PC-9 (cell line): ENCODE data around the gene EEF2K. TPM values are rescaled to one million over a fixed set of nuclear protein-coding genes. Genes with fewer than 3 reads are reported as not detected.

ENCODE experiments used
- BruUV-seq: library from RNA; stranded (reverse); fragments of 400-500 nt; replicated peaks from 2 replicates; lab custom pipeline; 2021; lab: Mats Ljungman, UMichigan
- CTCF ChIA-PET: fragments of 300-600 bp; sonication (Branson Sonifier 250); formaldehyde crosslinking; loops from one replicate; lab custom pipeline; 2022; ENCODE audit warnings: antibody characterized with exemption; lab: Charles Lee
- POLR2A ChIA-PET: fragments of 300-600 bp; sonication (Branson Sonifier 250); formaldehyde crosslinking; loops from one replicate; lab custom pipeline; 2022; ENCODE audit warnings: antibody characterized with exemption; ENCODE audit not compliant: unreplicated experiment; lab: Charles Lee
- DNase-seq, 2 experiments: peaks; one replicate each; pipeline versions ENCODE4 v3.0.0 to v3.0.0-alpha.2; 2015 to 2022; ENCODE audit warnings: mixed read lengths in 1 of 2
- H2AFZ ChIP-seq: fragments of 200-600 bp; sonication (generic); 2 replicates; pipeline ENCODE4 v1.8.1; 2017; ENCODE audit warnings: antibody characterized with exemption
- H3F3A ChIP-seq: fragments of 200-600 bp; sonication (generic); 2 replicates; pipeline ENCODE4 v1.8.1; 2017; ENCODE audit warnings: antibody characterized with exemption, mild to moderate bottlenecking, low read depth; ENCODE audit not compliant: insufficient read depth
- H3K27ac ChIP-seq: fragments of 200-600 bp; sonication (generic); 2 replicates; pipeline ENCODE4 v1.6.1; 2016; ENCODE audit warnings: mixed run types
- H3K27me3 ChIP-seq: fragments of 200-600 bp; sonication (generic); 2 replicates; pipeline ENCODE4 v1.6.1; 2016; ENCODE audit warnings: low read depth, mixed run types; ENCODE audit not compliant: insufficient read depth
- H3K36me3 ChIP-seq: fragments of 200-600 bp; sonication (generic); 2 replicates; pipeline ENCODE4 v1.6.1; 2016; ENCODE audit warnings: low read depth, mixed run types
- H3K4me1 ChIP-seq: fragments of 200-600 bp; sonication (generic); replicated peaks from 2 replicates; pipeline ENCODE4 v1.6.1; 2016; ENCODE audit warnings: mixed run types; ENCODE audit not compliant: insufficient read depth
- H3K4me2 ChIP-seq: fragments of 200-600 bp; sonication (generic); 2 replicates; pipeline ENCODE4 v1.6.1; 2017; ENCODE audit warnings: mixed run types
- H3K4me3 ChIP-seq: fragments of 200-600 bp; sonication (generic); 2 replicates; pipeline ENCODE4 v1.6.1; 2016; ENCODE audit warnings: mixed run types
- H3K79me2 ChIP-seq: fragments of 200-600 bp; sonication (generic); 2 replicates; pipeline ENCODE4 v1.6.1; 2017; ENCODE audit warnings: low read depth, mixed run types
- H3K9me2 ChIP-seq: fragments of 200-600 bp; sonication (generic); 2 replicates; pipeline ENCODE4 v1.8.1; 2017; ENCODE audit warnings: mild to moderate bottlenecking; ENCODE audit not compliant: insufficient read depth
- H3K9me3 ChIP-seq: fragments of 200-600 bp; sonication (generic); 2 replicates; pipeline ENCODE4 v1.8.1; 2016; ENCODE audit warnings: low read depth; ENCODE audit not compliant: insufficient read depth
- H4K20me1 ChIP-seq: fragments of 200-600 bp; sonication (generic); 2 replicates; pipeline ENCODE4 v1.8.1; 2017; ENCODE audit not compliant: insufficient read depth
- CTCF ChIP-seq: fragments of 200-600 bp; sonication (generic); conservative IDR thresholded peaks from 2 replicates; pipeline ENCODE4 v1.6.1; 2017; ENCODE audit warnings: mixed run types, antibody characterized with exemption, mild to moderate bottlenecking, moderate library complexity
- EZH2 ChIP-seq: fragments of 200-600 bp; sonication (generic); IDR thresholded peaks from 2 replicates; pipeline ENCODE4 v1.8.0; 2017; ENCODE audit warnings: antibody characterized with exemption, low read depth
- intact Hi-C: fragments of 100-400 bp; cut with micrococcal nuclease; formaldehyde crosslinking; loops from one replicate; pipeline ENCODE4 v1.10.0; 2022; ENCODE audit not compliant: unreplicated experiment
- total RNA-seq: library from RNA; stranded (reverse); gene quantifications from 2 replicates; pipeline ENCODE4 v1.2.3, GENCODE V29; 2021

Gene EEF2K
- total RNA-seq, 1 experiment from 2014 or later: 29.8 TPM

- Histone ChIP-seq H3K4me2 (no peak overlapping the region), H3K79me2 (peaks cover 8% of the 10 kb centered on the region; the same call in 1 of the 2 replicates), H3K4me3 (no peak overlapping the region), H3K4me1 (no peaks in the 10 kb centered on the region), H3K9me2 (no peaks in the 10 kb centered on the region), H2AFZ (no peak overlapping the region), H3K27me3 (no peaks in the 10 kb centered on the region), H3K36me3 (peaks cover 10% of the 10 kb centered on the region), H3F3A (no peaks in the 10 kb centered on the region), H3K27ac (no peak overlapping the region), H3K9me3 (no peaks in the 10 kb centered on the region), H4K20me1 (peaks cover 6% of the 10 kb centered on the region)
- TF ChIP-seq EZH2: no peak
- no peak for TF ChIP-seq CTCF
- intact Hi-C loops: no loop called here
- ChIA-PET POLR2A (interaction anchor here (0.6 kb wide), 1 partner anchor 1523 kb away, joined by 4 read pairs; no protein-coding TSS in a partner anchor), CTCF (no interaction called here)
- no TSS peak for BruUV-seq
- no peak for DNase-seq
These were observed 101.8 kb downstream of the EEF2K start for GRCh38 chr16:22307838-22308237.

GRCh38 chr16:22308824-22309520, 102.9 kb downstream of the EEF2K start:
- BruUV-seq: no TSS peak
- Histone ChIP-seq H3K4me2 (no peak overlapping the region), H3K9me2 (no peaks in the 10 kb centered on the region), H3K4me1 (no peaks in the 10 kb centered on the region), H3K4me3 (no peak overlapping the region), H3K36me3 (peaks cover 10% of the 10 kb centered on the region), H2AFZ (no peak overlapping the region), H3K27me3 (no peaks in the 10 kb centered on the region), H3K9me3 (no peaks in the 10 kb centered on the region), H3K27ac (no peak overlapping the region), H3K79me2 (0 out of 2 replicates have a peak, but pooled peaks cover 4% of the 10 kb centered on the region), H4K20me1 (no peaks in the 10 kb centered on the region; the same call in none of the 2 replicates), H3F3A (no peaks in the 10 kb centered on the region; the same call in 1 of the 2 replicates)
- POLR2A ChIA-PET: no interaction called here
- DNase-seq: no peak
- TF ChIP-seq CTCF: no peak
- TF ChIP-seq EZH2: no peak
- CTCF ChIA-PET: no interaction called here
- intact Hi-C loops: no loop called here

GRCh38 chr16:22311520-22311919, 105.4 kb downstream of the EEF2K start:
- H3K27ac ChIP-seq: no peak overlapping the region
- no peak for DNase-seq
- H3K9me3 ChIP-seq: no peaks in the 10 kb centered on the region
- H3K9me2 ChIP-seq: no peaks in the 10 kb centered on the region
- H3F3A ChIP-seq: no peaks in the 10 kb centered on the region; the same call in 1 of the 2 replicates
- H3K4me1 ChIP-seq: no peaks in the 10 kb centered on the region
- CTCF ChIA-PET: interaction anchor here (0.7 kb wide), 1 partner anchor 43 kb away, joined by 4 read pairs; no protein-coding TSS in a partner anchor
- H4K20me1 ChIP-seq: no peaks in the 10 kb centered on the region; the same call in none of the 2 replicates
- POLR2A ChIA-PET: no interaction called here
- no peaks in the 10 kb centered on the region for H3K27me3 ChIP-seq
- BruUV-seq: no TSS peak
- TF ChIP-seq CTCF (no peak), EZH2 (no peak)
- intact Hi-C loops: no loop called here
- H3K36me3 ChIP-seq: peaks cover 8% of the 10 kb centered on the region
- H3K4me3 ChIP-seq: no peak overlapping the region
- H3K79me2 ChIP-seq: no peaks in the 10 kb centered on the region
- no peak overlapping the region for H2AFZ ChIP-seq
- no peak overlapping the region for H3K4me2 ChIP-seq
